ENCODE measurements around the gene RAB11A.

Gene RAB11A

DNA sequence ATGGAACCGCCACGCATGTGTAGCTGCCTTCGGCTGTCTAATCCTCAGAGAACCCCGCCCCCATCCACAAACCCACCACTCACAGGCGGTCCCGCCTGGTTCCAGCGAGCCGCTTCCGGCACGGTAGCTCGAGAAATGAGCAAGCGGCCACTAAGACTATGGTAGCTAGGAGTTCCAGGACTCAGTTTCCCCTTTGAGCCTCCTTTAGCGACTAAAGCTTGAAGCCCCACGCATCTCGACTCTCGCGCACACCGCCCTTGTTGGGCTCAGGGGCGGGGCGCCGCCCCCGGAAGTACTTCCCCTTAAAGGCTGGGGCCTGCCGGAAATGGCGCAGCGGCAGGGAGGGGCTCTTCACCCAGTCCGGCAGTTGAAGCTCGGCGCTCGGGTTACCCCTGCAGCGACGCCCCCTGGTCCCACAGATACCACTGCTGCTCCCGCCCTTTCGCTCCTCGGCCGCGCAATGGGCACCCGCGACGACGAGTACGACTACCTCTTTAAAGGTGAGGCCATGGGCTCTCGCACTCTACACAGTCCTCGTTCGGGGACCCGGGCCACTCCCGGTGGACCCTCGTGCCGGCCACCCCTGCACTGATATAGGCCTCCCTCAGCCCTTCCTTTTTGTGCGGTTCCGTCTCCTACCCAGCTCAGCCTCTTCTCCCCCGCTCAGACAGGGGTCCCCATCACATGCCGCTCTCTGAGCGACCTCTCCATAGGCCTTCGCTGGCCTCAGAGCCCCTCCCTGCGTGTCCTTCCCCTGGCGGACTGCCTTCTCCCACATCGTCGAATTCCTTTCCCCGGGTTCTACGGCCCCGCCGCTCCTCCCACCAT is at the start of gene RAB11A:
Gene RAB11A, plus strand, starts transcription at position 366 of the 828 bp plus-strand sequence. Its CDS starts 95 bp downstream, at position 461.
- peak; percentile 98 for DNase-seq (ENCODE audit: low spot score)

- no peak for DNase-seq (ENCODE audit: low spot score)
Measured at GRCh38 chr15:65819563-65819960, 49.7 kb upstream of the RAB11A start.

GRCh38 chr15:65821070-65821469 is 48.2 kb upstream of the RAB11A start:
- no peak for DNase-seq (ENCODE audit: low spot score)

GRCh38 chr15:65822316-65822715 is 47.0 kb upstream of the RAB11A start:
- no peak for DNase-seq (ENCODE audit: low spot score)

GRCh38 chr15:65824031-65824743 is 45.1 kb upstream of the RAB11A start:
- peak; percentile 70 for DNase-seq (ENCODE audit: low spot score)

GRCh38 chr15:65824941-65825544 is 44.2 kb upstream of the RAB11A start:
- DNase-seq (ENCODE audit: low spot score): no peak

GRCh38 chr15:65827065-65827464 is 42.2 kb upstream of the RAB11A start:
- DNase-seq (ENCODE audit: low spot score): no peak

GRCh38 chr15:65828585-65828984 is 40.7 kb upstream of the RAB11A start:
- no peak for DNase-seq (ENCODE audit: low spot score)

- DNase-seq (ENCODE audit: low spot score): peak; percentile 57
Measured at GRCh38 chr15:65829130-65829764, 40.0 kb upstream of the RAB11A start.

- peak; percentile 94 for DNase-seq (ENCODE audit: low spot score)
Measured at GRCh38 chr15:65832549-65833364, 36.5 kb upstream of the RAB11A start.

DNA sequence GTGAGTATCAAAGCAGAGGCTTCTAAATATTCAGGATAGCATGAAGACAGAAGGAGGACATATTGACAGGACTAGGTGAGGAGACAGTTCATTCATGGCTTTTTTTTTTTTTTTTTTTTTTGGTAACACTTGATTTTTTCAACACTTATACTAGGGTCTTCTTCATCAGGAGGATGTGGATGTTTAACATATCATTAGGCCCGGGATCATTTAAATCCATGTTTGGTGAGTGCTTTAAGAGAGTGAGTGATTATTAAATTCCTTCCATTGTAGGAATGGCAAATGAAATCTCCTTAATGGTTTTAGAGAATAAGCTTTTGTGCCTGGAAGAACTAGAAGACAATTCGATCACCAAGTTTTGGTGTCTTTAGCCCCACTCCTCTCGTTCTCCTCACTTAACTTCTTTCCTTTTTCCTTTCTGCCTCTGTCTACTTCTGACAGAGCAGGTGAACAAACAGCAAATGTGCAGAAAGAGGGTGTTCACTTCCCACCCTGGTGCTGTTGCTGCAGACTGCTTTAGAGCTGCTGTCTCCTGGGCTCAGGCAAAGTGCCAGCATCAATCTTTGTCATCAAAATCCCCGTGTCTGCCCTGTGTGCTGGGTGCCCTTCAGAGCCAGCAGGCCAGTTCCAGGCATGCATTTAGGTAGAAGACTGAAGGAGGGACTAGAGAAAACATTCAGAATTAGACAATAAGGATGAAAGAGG is 35.6 kb upstream of the RAB11A start:
- DNase-seq (ENCODE audit: low spot score): peak; percentile 37

DNA sequence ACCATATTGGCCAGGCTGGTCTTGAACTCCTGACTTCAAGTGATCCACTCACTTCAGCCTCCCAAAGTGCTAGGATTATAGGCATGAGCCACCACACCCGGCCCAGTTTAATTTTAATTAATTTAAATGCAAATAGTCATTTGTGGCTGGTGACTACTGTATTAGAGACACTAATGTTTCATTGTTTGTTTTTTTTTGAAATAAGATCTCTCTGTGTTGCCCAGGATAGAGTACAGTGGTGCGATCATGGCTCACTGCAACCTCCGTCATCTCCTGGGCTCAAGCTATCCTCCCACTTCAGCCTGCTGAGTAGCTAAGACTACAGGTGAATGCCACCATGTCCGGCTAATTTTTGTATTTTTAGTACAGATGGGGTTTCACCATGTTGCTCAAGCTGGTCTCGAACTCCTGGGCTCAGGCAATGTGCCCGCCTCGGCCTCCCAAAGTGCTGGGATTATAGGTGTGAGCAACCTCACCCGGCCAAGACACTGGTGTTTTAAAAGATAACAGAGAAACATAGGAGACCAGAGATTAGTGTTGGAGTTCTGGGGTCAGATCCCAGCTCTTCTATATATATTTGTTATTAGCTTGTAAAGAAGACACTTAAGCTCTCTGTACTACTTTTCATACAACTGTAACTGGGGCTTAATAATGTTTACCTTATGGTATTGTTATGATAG is 34.5 kb upstream of the RAB11A start:
- no peak for DNase-seq (ENCODE audit: low spot score)

- no peak for DNase-seq (ENCODE audit: low spot score)
Measured at GRCh38 chr15:65835447-65835846, 33.8 kb upstream of the RAB11A start.

- no peak for DNase-seq (ENCODE audit: low spot score)
Measured at GRCh38 chr15:65836665-65837064, 32.6 kb upstream of the RAB11A start.

GRCh38 chr15:65837301-65838294 is 31.7 kb upstream of the RAB11A start:
- DNase-seq (ENCODE audit: low spot score): no peak

DNA sequence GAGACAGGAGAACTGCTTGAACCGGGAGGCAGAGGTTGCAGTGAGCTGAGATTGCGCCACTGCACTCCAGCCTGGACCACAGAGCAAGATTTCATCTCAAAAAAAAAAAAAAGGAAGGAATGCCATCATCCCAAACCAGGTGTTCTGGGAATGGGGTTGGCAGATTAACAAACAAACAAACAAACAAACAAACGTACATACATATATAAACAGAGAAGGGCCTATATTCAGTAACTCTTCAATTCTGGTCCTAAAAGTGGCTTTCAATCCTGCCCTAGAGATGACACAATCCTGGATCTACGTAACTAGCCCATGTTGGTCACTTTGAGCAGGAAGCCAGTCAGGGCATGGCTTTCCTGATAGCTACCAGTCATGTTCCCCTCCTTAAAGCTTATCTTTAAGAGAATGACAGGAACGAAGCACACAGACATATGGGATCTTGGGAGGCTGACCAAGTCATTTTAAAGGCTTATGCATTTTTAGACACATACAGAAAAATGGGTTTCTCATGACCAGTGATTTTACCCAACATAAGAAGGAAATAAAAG is 29.9 kb upstream of the RAB11A start:
- DNase-seq (ENCODE audit: low spot score): no peak

- DNase-seq (ENCODE audit: low spot score): no peak
Measured at GRCh38 chr15:65839985-65840384, 29.3 kb upstream of the RAB11A start.

- no peak for DNase-seq (ENCODE audit: low spot score)
Measured at GRCh38 chr15:65841121-65841930, 28.0 kb upstream of the RAB11A start.

All from cerebellar cortex (tissue), 1 donor.